ENCODE results near the gene UFD1. TPM values are rescaled to one million over a fixed set of nuclear protein-coding genes. Genes with fewer than 3 reads are reported as not detected.

The UFD1 gene
- total and polyA plus RNA-seq, 9 of the 15 experiments (the other 6 are each of a cell fraction or from before 2014, with no cell fraction given): 238 to 645 (median 363) TPM

- Histone ChIP-seq H3K4me2 (ENCODE audit: insufficient read depth, low read length) (no peak overlapping the region), H3K79me2 (ENCODE audit: control insufficient read depth, insufficient read depth, low read length) (no peaks in the 10 kb centered on the region), H2AFZ (ENCODE audit: low read depth, low read length) (no peak overlapping the region), H3K36me3 (ENCODE audit: control insufficient read depth, insufficient read depth, low read length) (peaks cover 99% of the 10 kb centered on the region), H3K9me1 (ENCODE audit: control insufficient read depth, insufficient read depth, low read length) (peaks cover 7% of the 10 kb centered on the region), H3K27me3 (ENCODE audit: control insufficient read depth in 2 of 2, insufficient read depth in 2 of 2, low read length in 2 of 2) (no peaks in the 10 kb centered on the region), H4K20me1 (replicated peaks; ENCODE audit: control insufficient read depth, insufficient read depth, low read length) (peaks cover 18% of the 10 kb centered on the region; the same call in 1 of the 2 replicates), H3K4me1 (replicated peaks in 1 of 2; ENCODE audit: control insufficient read depth in 2 of 2, insufficient read depth in 2 of 2, low read length in 2 of 2) (peaks cover 0 to 5% of the 10 kb centered on the region in 2 experiments; a peak in 1 of 5 replicates), H3K9me3 (replicated peaks; ENCODE audit: control insufficient read depth, insufficient read depth, low read depth, low read length) (no peaks in the 10 kb centered on the region), H3K4me3 (no peak overlapping the region), H3K27ac (ENCODE audit: extremely low read depth, low read depth, low read length) (no peak overlapping the region), H3K9ac (ENCODE audit: insufficient read depth in 1 of 2, low read depth in 2 of 2, low read length in 2 of 2) (no peak overlapping the region)
- no TSS peak for BruUV-seq (replicated peaks)
- WGBS (ENCODE audit: insufficient coverage, low coverage, missing lambda C conversion rate): 87% methylated on average over 2 of the region's 2 CpGs
- intact Hi-C loops (cut with micrococcal nuclease) (no loop called here), in situ Hi-C loops (cut with MboI) (no loop called here)
- TF ChIP-seq ZNF639 (CRISPR knock-in tag; conservative IDR thresholded peaks at IDR 0.05 in 1 of 2, IDR thresholded peaks at IDR 0.05 in 1 of 2) (no peak), SPI1 (IDR thresholded peaks at IDR 0.05; ENCODE audit: borderline replicate concordance, low read depth, low read length) (peak; percentile 58), HDAC3 (IDR thresholded peaks at IDR 0.05; ENCODE audit: borderline replicate concordance, partially characterized antibody) (no peak), EP300 (IDR thresholded peaks at IDR 0.05; ENCODE audit: low read length) (no peak), ZNF274 (IDR thresholded peaks at IDR 0.05; ENCODE audit: borderline replicate concordance, low read depth, low read length) (no peak), GABPB1 (CRISPR knock-in tag; IDR thresholded peaks at IDR 0.05) (0 out of 2 replicates have a peak, but pooled peaks have one; percentile 3)
- DNase-seq (ENCODE audit: extremely low read depth in 1 of 4, low spot score in 3 of 4) (no peak), FAIRE-seq (no peak), ATAC-seq (no peak)
- ChIA-PET POLR2A (interaction anchor here (0.6 to 6.3 kb wide), 3 partner anchors 11 to 22 kb away, joined by 3 to 46 read pairs (median 22); no protein-coding TSS in a partner anchor), CTCF (ENCODE audit: low intra/inter-chr PET ratio) (interaction anchor here (0.7 kb wide), 2 partner anchors 54 to 119 kb away, joined by 3 to 5 read pairs; no protein-coding TSS in a partner anchor)
Observed at GRCh38 chr22:19510919-19511341, 31.9 kb upstream of the UFD1 start.
